WERI-Rb-1 (cell line): ENCODE data around the gene CDKN1C.

Experiments used
- DNase-seq: peaks from one replicate; pipeline ENCODE4 v3.0.0-alpha.2; 2020
- H3K27ac ChIP-seq: fragments of 250-450 bp; sonication (Bioruptor Pico); 2 replicates; pipeline ENCODE4 v1.5.1; 2020; ENCODE audit warnings: mild to moderate bottlenecking, moderate library complexity
- H3K27me3 ChIP-seq: fragments of 250-450 bp; sonication (Bioruptor Pico); 2 replicates; pipeline ENCODE4 v1.5.1; 2021; ENCODE audit warnings: mild to moderate bottlenecking, low read depth, moderate library complexity; ENCODE audit not compliant: insufficient read depth, severe bottlenecking
- H3K36me3 ChIP-seq: fragments of 250-450 bp; sonication (Bioruptor Pico); 2 replicates; pipeline ENCODE4 v1.5.1; 2020; ENCODE audit warnings: mild to moderate bottlenecking, moderate library complexity
- H3K4me3 ChIP-seq: 2 replicates; pipeline ENCODE4 v1.5.1; 2011; ENCODE audit warnings: low read depth, mild to moderate bottlenecking, control low read depth, low read length
- H3K9me3 ChIP-seq: fragments of 250-450 bp; sonication (Bioruptor Pico); 2 replicates; pipeline ENCODE4 v1.5.1; 2021; ENCODE audit warnings: mild to moderate bottlenecking, moderate library complexity; ENCODE audit not compliant: severe bottlenecking
- TF ChIP-seq, protein P1 (sequence below): IDR thresholded peaks from 2 replicates; pipeline ENCODE4 v1.5.1; 2011; ENCODE audit warnings: low read depth, mild to moderate bottlenecking, control low read depth, inconsistent platforms, low read length

Gene CDKN1C

GRCh38 chr11:2881981-2882375 is 3.6 kb downstream of the CDKN1C start:
- TF ChIP-seq, protein P1, sequence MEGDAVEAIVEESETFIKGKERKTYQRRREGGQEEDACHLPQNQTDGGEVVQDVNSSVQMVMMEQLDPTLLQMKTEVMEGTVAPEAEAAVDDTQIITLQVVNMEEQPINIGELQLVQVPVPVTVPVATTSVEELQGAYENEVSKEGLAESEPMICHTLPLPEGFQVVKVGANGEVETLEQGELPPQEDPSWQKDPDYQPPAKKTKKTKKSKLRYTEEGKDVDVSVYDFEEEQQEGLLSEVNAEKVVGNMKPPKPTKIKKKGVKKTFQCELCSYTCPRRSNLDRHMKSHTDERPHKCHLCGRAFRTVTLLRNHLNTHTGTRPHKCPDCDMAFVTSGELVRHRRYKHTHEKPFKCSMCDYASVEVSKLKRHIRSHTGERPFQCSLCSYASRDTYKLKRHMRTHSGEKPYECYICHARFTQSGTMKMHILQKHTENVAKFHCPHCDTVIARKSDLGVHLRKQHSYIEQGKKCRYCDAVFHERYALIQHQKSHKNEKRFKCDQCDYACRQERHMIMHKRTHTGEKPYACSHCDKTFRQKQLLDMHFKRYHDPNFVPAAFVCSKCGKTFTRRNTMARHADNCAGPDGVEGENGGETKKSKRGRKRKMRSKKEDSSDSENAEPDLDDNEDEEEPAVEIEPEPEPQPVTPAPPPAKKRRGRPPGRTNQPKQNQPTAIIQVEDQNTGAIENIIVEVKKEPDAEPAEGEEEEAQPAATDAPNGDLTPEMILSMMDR, result no peak
- H3K9me3 ChIP-seq, result no peaks in the 10 kb centered on the region
- no peak overlapping the region for H3K27ac ChIP-seq
- DNase-seq, result no peak
- no peaks in the 10 kb centered on the region for H3K27me3 ChIP-seq
- H3K4me3 ChIP-seq, result no peak overlapping the region
- peaks cover 5% of the 10 kb centered on the region for H3K36me3 ChIP-seq

DNA sequence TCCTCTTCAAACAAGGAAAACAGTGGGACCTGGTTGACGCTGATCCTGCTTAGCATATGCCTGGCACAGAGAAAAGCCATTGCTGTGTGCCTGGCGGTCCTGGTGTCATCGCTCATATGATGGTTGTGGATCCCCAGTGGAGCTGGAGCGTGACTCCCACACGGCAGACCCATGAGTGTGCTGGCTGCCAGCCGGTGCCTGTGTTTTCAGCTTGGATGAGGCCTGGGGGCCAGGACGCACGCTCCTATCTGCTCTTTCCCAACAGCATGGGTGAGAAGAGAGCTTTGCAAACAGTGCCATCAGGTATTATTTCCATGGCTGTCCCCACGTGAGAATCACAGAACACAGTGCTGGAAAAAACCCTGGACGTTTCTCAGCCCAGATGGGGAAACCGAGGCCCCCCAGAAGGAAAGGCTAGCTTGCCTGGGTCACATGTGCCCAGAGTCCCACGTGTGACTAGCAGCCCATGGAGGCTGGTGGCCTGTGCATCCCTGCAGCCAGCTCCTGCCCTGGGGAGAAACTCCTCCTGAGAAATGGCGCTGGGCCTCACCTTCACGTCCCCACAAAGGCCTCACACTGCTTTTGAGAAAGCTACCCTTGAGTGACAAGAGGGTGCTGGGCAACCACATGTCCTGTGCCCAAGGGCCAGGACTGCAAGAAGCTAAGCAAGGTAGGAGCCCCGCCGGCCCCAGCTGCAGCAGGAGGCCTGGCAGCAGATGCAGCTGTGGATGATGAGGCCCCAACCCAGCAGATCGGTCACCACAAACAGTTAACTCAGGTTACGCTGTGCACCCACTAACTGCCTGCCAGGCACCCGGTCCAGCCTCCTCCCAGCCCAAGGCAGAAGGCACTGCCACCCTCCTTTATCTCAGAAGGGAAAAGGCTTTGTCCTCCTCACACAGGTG is 4.2 kb downstream of the CDKN1C start:
- Histone ChIP-seq H3K36me3 (peaks cover 5% of the 10 kb centered on the region), H3K27ac (no peak overlapping the region), H3K4me3 (no peak overlapping the region), H3K9me3 (no peaks in the 10 kb centered on the region), H3K27me3 (no peaks in the 10 kb centered on the region)
- no peak for DNase-seq
- TF ChIP-seq, protein P1, result no peak

DNA sequence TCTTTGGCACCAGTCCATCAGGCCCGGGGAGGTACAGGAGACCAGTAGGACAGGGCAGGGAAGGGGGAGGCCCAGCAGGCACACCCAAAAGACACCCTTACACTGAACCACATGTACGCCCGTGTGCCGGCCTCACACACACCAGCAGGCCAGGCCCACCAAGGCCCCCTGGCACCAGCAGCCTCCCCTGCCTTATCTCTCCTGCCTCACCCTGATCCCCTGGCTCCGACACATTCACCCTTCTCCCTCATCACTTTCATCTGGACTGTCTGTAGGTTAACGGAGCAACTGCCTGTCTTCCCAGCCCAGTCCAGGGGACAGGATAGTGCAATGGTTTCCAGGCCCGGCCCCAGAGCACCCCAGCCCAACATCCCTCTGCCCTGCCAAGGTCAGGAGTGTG is 4.9 kb downstream of the CDKN1C start:
- H3K4me3 ChIP-seq, result no peak overlapping the region
- TF ChIP-seq, protein P1, result no peak
- H3K9me3 ChIP-seq, result no peaks in the 10 kb centered on the region
- DNase-seq, result no peak
- H3K36me3 ChIP-seq, result peaks cover 5% of the 10 kb centered on the region
- H3K27me3 ChIP-seq, result no peaks in the 10 kb centered on the region
- H3K27ac ChIP-seq, result no peak overlapping the region

- H3K36me3 ChIP-seq, result peaks cover 5% of the 10 kb centered on the region
- peaks cover 10% of the 10 kb centered on the region for H3K9me3 ChIP-seq
- H3K4me3 ChIP-seq, result no peak overlapping the region
- no peaks in the 10 kb centered on the region for H3K27me3 ChIP-seq
- TF ChIP-seq, protein P1, result no peak
- no peak overlapping the region for H3K27ac ChIP-seq
- no peak for DNase-seq
These were observed 6.8 kb downstream of the CDKN1C start for GRCh38 chr11:2878782-2879181.

DNA sequence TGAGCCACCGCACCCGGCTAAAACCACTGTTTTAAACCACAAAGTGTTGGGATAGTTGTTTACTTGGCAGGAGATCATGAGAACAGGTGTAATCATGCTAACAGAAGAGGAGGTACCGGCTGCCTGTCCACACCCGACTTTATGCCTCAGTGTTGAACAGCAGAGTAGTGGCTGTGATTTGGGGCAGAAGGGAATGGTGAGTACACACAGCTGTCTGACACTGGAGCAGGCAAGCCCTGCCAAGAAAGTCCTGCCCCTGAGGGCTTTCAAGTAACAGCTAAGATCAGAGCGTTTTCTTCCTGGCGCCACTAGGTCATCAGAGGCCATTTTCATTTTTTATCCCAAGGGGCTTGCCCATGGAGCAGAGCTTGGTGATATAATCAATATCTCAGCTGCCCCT is 8.1 kb downstream of the CDKN1C start:
- H3K4me3 ChIP-seq, result no peak overlapping the region

More for the DNA sequence above, 8.1 kb downstream of the CDKN1C start:
- TF ChIP-seq, protein P1, result no peak
- H3K36me3 ChIP-seq, result no peaks in the 10 kb centered on the region
- H3K27me3 ChIP-seq, result no peaks in the 10 kb centered on the region
- no peak for DNase-seq
- no peak overlapping the region for H3K27ac ChIP-seq
- peaks cover 10% of the 10 kb centered on the region for H3K9me3 ChIP-seq
